Measurements from ENCODE around the gene ASPHD2.
"Not testable (repeated sequence)": the region's sequence is repeated elsewhere in the genome, so short reads cannot be mapped to it uniquely, and the experiment has no call there.

The ASPHD2 gene

DNA sequence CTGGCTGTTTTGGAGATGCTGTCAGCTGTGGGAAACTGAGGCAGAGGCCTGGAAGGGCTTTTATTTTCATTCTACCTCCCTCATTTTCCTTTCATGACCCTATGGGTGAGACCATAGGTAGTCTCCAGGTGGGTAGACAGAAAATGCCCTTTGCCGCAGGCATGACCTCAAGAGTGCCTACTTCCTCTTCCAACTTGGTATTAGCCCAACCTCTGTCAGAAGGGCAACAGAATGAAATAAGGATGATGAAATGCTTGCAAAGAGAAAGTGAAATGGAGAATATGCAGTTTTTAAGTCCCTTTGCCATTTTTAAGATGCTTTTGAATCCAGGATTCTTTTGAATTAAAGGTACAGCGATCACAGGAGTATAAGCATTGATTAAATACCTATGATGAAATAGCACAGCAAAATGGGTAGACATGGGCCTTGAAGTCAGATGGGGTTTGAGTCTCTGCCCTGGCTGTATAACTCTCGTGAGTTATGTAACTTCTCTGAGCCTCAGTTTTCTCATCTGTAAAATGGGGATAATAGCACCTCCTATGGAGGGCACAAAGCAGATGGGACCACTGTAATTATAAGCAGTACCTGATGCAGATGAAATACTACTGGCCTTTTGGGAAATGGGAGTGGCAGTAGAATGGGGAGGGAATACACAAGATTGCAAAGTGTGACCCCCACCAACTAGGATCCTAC, 3.7 kb downstream of the ASPHD2 start:
- H3K27me3 Mint-ChIP-seq: no peaks in the 10 kb centered on the region
- H3K4me1 Mint-ChIP-seq (ENCODE audit: low read depth): peaks cover 62% of the 10 kb centered on the region
- H3K4me3 Mint-ChIP-seq: no peak overlapping the region
- H3K36me3 Mint-ChIP-seq (ENCODE audit: low read depth): peaks cover 40% of the 10 kb centered on the region
- peak overlapping the region; percentile 6 for H3K27ac Mint-ChIP-seq
- no peaks in the 10 kb centered on the region for H3K9me3 Mint-ChIP-seq

GRCh38 chr22:26433805-26434204, 4.7 kb downstream of the ASPHD2 start:
- Mint-ChIP-seq H3K4me1 (ENCODE audit: low read depth) (peaks cover 52% of the 10 kb centered on the region), H3K36me3 (ENCODE audit: low read depth) (peaks cover 40% of the 10 kb centered on the region), H3K4me3 (peak overlapping the region; percentile 33), H3K27me3 (no peaks in the 10 kb centered on the region), H3K27ac (no peak overlapping the region), H3K9me3 (no peaks in the 10 kb centered on the region)

GRCh38 chr22:26435327-26436093, 6.5 kb downstream of the ASPHD2 start:
- Mint-ChIP-seq H3K27ac (no peak overlapping the region), H3K9me3 (no peaks in the 10 kb centered on the region), H3K4me1 (ENCODE audit: low read depth) (peaks cover 43% of the 10 kb centered on the region), H3K4me3 (no peak overlapping the region), H3K27me3 (no peaks in the 10 kb centered on the region), H3K36me3 (ENCODE audit: low read depth) (peaks cover 40% of the 10 kb centered on the region)

- Mint-ChIP-seq H3K4me3 (no peak overlapping the region), H3K27ac (no peak overlapping the region), H3K4me1 (ENCODE audit: low read depth) (peaks cover 28% of the 10 kb centered on the region), H3K36me3 (ENCODE audit: low read depth) (peaks cover 40% of the 10 kb centered on the region), H3K9me3 (no peaks in the 10 kb centered on the region), H3K27me3 (no peaks in the 10 kb centered on the region)
Observed at GRCh38 chr22:26436903-26437515, 7.9 kb downstream of the ASPHD2 start.

DNA sequence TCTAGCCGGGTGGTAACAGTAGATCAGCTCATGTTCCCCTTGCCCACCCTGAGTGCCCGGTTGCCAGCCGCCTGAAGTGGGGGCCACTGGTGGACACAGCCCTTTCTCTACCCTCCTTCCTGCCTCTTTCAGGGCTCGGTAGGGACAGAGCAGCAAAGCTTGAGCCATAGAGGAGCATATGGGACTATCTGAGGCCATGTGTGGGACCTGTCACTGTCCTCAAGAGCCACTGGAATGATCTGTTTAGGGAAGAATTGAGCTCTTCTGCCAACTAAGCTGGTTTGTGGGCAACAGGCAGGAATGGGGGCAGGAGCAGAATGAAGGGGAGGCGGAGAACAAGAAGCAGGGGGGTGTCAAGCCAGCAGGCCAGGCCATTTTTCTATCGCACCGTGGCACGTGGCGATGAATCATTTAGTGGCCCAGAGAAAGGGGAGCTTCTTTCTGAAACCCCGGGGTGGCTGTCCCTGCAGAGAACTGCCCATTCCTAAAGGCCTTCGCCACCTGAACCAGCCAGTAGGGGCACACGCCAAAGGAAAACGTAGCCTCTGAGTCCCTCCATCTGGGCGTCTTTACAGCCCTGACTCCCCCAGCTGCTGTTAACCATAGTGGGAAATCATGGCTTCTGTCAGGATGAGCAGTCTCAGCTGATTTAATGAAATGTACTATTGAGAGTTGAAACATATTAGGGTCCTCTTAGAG, 8.8 kb downstream of the ASPHD2 start:
- Mint-ChIP-seq H3K4me1 (ENCODE audit: low read depth) (peaks cover 19% of the 10 kb centered on the region), H3K9me3 (no peaks in the 10 kb centered on the region), H3K4me3 (no peak overlapping the region), H3K27ac (no peak overlapping the region), H3K27me3 (no peaks in the 10 kb centered on the region), H3K36me3 (ENCODE audit: low read depth) (peaks cover 41% of the 10 kb centered on the region)

DNA sequence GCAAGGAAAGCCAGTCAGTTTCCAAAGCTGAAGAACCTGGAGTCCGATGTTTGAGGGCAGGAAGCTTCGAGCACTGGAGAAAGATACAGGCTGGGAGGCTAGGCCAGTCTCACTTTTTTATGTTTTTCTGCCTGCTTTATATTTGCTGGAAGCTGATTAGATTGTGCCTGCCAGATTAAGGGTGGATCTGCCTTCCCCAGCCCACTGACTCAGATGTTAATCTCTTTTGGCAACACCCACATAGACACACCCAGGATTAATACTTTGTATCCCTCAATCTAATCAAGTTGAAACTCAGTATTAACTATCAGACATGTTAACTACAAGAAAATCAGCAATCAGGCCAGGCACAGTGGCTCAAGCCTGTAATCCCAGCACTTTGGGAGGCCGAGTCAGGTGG, 9.7 kb downstream of the ASPHD2 start:
- not testable (repeated sequence) for H3K27me3 Mint-ChIP-seq, H3K27ac Mint-ChIP-seq, H3K9me3 Mint-ChIP-seq, H3K4me3 Mint-ChIP-seq
- peaks cover 18% of the 10 kb centered on the region for H3K4me1 Mint-ChIP-seq (ENCODE audit: low read depth)
- peaks cover 41% of the 10 kb centered on the region for H3K36me3 Mint-ChIP-seq (ENCODE audit: low read depth)

DNA sequence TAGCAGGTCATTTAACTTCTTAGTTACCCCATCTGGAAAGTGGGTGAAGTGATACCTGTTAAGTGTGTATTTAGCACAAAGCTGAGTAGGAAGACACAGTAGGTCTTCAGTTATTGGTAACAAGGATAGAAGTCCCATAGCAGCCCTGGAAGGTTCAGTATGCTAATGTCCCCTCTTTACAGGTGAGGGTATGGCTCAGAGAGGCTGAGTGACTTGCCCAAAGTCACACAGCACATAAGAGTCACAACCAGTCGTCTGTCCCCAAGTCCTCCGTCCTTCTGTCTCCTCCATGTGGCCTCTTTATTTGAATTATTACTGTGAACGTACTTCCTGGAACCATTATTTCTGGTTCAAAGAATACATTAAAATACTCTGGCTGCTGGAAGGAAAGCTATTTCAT, 10.5 kb downstream of the ASPHD2 start:
- H3K4me1 Mint-ChIP-seq (ENCODE audit: low read depth): peaks cover 18% of the 10 kb centered on the region
- H3K9me3 Mint-ChIP-seq: no peaks in the 10 kb centered on the region
- H3K4me3 Mint-ChIP-seq: no peak overlapping the region
- H3K36me3 Mint-ChIP-seq (ENCODE audit: low read depth): peaks cover 39% of the 10 kb centered on the region
- no peaks in the 10 kb centered on the region for H3K27me3 Mint-ChIP-seq
- H3K27ac Mint-ChIP-seq: no peak overlapping the region

DNA sequence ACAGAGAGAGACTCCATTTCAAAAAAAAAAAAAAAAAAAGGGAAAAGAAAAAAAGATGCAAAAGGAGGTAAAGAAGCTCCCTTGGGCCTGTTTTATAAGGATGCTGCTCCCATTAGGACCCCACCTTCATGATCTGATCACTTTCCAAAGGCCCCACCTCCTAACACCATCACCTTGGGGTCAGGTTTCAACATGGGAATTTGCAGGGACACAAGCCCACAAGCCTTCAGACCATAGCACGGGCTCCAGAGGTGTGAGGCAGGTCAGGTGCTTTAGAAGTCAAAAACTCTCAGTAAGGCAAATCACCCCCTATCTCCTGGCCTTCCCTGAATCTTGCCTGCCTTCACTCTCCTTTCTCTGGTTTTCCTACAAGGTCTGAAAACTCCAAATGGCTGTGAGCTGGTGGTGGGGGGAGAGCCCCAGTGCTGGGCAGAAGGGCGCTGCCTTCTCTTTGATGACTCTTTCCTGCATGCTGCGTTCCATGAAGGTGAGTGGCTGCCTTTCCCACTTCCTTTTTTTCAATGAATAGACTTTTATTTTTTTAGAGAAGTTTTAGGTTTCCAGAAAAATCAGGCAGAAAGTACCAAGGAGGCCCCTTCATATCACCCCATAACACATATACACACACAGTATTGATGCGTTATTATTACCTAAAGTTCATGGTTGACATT, 13.2 kb downstream of the ASPHD2 start:
- Mint-ChIP-seq H3K9me3 (no peaks in the 10 kb centered on the region), H3K4me1 (ENCODE audit: low read depth) (no peaks in the 10 kb centered on the region), H3K36me3 (ENCODE audit: low read depth) (peaks cover 19% of the 10 kb centered on the region), H3K4me3 (no peak overlapping the region), H3K27ac (peak overlapping the region; percentile 45), H3K27me3 (no peaks in the 10 kb centered on the region)

GRCh38 chr22:26443901-26444690, 15.0 kb downstream of the ASPHD2 start:
- Mint-ChIP-seq H3K9me3 (no peaks in the 10 kb centered on the region), H3K36me3 (ENCODE audit: low read depth) (peaks cover 19% of the 10 kb centered on the region), H3K4me3 (no peak overlapping the region), H3K27me3 (no peaks in the 10 kb centered on the region), H3K4me1 (ENCODE audit: low read depth) (no peaks in the 10 kb centered on the region), H3K27ac (no peak overlapping the region)

DNA sequence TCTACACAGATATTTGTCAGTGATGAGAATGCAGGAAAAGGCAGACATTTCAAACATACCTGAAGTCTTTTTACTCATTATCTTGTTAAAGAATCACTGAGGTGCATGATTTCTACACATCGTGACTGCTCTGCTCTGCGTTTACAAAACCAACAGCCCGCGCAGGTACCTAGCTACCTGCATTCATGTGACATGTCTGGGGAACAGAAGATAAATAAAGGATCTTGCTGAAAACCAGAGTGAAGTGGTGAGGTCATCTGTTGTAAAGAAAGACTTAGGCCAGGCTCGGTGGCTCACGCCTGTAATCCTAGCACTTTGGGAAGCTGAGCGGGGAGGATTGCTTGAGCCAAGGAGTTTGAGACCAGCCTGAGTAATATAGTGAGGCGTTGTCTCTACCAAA, 15.7 kb downstream of the ASPHD2 start:
- Mint-ChIP-seq H3K36me3 (ENCODE audit: low read depth) (peaks cover 19% of the 10 kb centered on the region), H3K9me3 (no peaks in the 10 kb centered on the region), H3K27ac (no peak overlapping the region), H3K4me3 (no peak overlapping the region), H3K27me3 (no peaks in the 10 kb centered on the region), H3K4me1 (ENCODE audit: low read depth) (no peaks in the 10 kb centered on the region)

DNA sequence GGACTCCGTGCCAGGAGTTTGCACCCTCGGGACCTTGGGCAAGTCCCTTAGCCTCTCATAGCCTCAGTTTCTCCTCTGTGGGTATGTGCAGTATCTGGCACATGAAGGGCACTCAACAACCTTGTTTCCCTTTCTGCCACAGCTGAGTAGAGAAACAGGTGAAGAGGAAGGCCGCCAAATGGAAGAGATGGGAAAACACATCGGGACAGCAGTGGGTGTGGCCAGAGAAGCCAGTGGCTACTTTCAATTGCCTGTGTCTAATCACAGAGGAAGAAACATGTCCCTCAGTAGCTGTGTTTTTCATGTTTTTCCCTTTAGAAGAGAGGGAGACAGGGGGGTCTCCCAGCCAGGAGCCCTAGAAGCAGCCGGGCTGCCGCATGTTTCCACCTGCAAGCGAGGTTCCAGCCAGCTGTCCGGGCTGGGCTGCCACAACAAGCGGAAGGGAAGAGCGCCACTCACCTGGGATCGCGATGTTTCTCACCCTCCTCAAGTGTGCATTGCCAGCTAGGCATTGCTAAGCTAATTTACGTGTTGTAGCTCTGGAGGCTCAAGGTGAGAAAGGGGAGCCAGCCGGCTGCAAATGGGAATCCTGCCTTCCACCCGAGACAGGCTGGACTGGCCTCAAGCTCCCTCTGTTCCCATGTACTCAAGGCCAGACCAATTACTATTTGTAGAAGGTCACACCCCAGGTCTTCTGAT, 16.7 kb downstream of the ASPHD2 start:
- H3K4me1 Mint-ChIP-seq (ENCODE audit: low read depth): no peaks in the 10 kb centered on the region
- peaks cover 22% of the 10 kb centered on the region for H3K36me3 Mint-ChIP-seq (ENCODE audit: low read depth)
- H3K27me3 Mint-ChIP-seq: no peaks in the 10 kb centered on the region
- no peaks in the 10 kb centered on the region for H3K9me3 Mint-ChIP-seq
- H3K27ac Mint-ChIP-seq: no peak overlapping the region
- no peak overlapping the region for H3K4me3 Mint-ChIP-seq

DNA sequence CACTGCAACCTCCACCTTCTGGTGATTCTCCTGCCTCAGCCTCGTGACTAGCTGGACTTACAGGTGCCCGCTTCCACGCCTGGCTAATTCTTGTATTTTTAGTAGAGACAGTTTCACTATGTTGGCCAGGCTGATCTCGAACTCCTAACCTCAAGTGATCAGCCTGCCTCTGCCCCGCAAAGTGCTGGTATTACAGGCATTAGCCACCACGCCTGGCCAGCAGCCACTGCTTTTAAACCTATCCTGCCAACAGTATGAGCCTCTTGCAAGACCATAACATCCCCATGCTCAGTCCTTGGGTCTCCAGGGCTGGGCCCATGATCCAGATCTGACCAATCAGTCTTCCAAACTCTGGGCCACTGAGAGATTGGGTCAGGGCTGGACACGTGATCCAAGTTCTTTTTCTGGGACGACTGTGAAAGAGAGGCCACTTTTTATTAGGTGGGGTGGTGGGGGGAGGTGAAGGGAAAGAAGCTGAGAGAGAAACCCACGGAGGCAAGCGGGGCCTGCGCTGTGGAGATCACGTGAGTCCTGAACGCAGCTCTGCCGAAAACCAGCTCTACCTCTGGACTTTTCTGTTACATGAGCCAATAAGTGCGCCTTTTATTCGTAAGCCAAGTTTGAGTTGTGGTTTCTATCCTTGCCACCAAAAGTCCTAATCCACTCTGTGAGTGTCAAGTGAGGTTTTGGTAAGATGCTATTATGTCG, 17.9 kb downstream of the ASPHD2 start:
- no peaks in the 10 kb centered on the region for H3K9me3 Mint-ChIP-seq
- peaks cover 29% of the 10 kb centered on the region for H3K36me3 Mint-ChIP-seq (ENCODE audit: low read depth)
- peak overlapping the region; percentile 58 for H3K27ac Mint-ChIP-seq
- no peaks in the 10 kb centered on the region for H3K4me1 Mint-ChIP-seq (ENCODE audit: low read depth)
- H3K27me3 Mint-ChIP-seq: no peaks in the 10 kb centered on the region
- no peak overlapping the region for H3K4me3 Mint-ChIP-seq
